Activated B cell treated with CpG ODN at 0.5 μM for 24 hours (primary cell): ENCODE measurements around the gene BST2. TPM values are rescaled to one million over a fixed set of nuclear protein-coding genes. Genes with fewer than 3 reads are reported as not detected.
"Not testable (repeated sequence)": the region's sequence is repeated elsewhere in the genome, so short reads cannot be mapped to it uniquely, and the experiment has no call there.

Experiments used
- ATAC-seq: fragments of 200-7000 bp; cut with Tn5 transposase; one replicate; pipeline ENCODE4 v1.10.0; 2021; ENCODE audit warnings: low read depth, mild to moderate bottlenecking, moderate library complexity
- CTCF ChIA-PET: fragments of 350-600 bp; sonication (Branson Sonifier 250); formaldehyde crosslinking; loops from one replicate; lab custom pipeline; 2021; ENCODE audit warnings: antibody characterized with exemption; lab: Charles Lee
- POLR2A ChIA-PET: fragments of 350-600 bp; sonication (Branson Sonifier 250); formaldehyde crosslinking; loops from one replicate; lab custom pipeline; 2021; ENCODE audit warnings: antibody characterized with exemption; lab: Charles Lee
- DNase-seq: peaks from one replicate; pipeline ENCODE4 v3.0.0; 2022
- H3K27ac Mint-ChIP-seq: one replicate; pipeline ENCODE4 v1.8.0; 2020; ENCODE audit warnings: mixed read lengths
- H3K27me3 Mint-ChIP-seq: one replicate; pipeline ENCODE4 v1.8.0; 2021; ENCODE audit warnings: mixed read lengths
- H3K36me3 Mint-ChIP-seq: one replicate; pipeline ENCODE4 v1.8.0; 2021; ENCODE audit warnings: low read depth, mixed read lengths
- H3K4me1 Mint-ChIP-seq: one replicate; pipeline ENCODE4 v1.8.0; 2021; ENCODE audit warnings: mixed read lengths
- H3K4me3 Mint-ChIP-seq: one replicate; pipeline ENCODE4 v1.8.0; 2020; ENCODE audit warnings: mild to moderate bottlenecking, mixed read lengths
- H3K9me3 Mint-ChIP-seq: one replicate; pipeline ENCODE4 v1.8.0; 2020; ENCODE audit warnings: mixed read lengths
- intact Hi-C: fragments of 100-400 bp; cut with micrococcal nuclease; formaldehyde crosslinking; loops from one replicate; pipeline ENCODE4 v1.15.1; 2024
- total RNA-seq: library from RNA; stranded (reverse); gene quantifications from 2 replicates; pipeline ENCODE4 v1.2.3, GENCODE V29; 2022
- TF ChIP-seq, protein P1 (sequence below): fragments of 200-600 bp; IDR thresholded peaks from one replicate; pipeline ENCODE4 v1.8.0; 2022; ENCODE audit warnings: antibody characterized with exemption, mild to moderate bottlenecking

Gene BST2
- total RNA-seq, 1 donor from 2014 or later, result 121 TPM

DNA sequence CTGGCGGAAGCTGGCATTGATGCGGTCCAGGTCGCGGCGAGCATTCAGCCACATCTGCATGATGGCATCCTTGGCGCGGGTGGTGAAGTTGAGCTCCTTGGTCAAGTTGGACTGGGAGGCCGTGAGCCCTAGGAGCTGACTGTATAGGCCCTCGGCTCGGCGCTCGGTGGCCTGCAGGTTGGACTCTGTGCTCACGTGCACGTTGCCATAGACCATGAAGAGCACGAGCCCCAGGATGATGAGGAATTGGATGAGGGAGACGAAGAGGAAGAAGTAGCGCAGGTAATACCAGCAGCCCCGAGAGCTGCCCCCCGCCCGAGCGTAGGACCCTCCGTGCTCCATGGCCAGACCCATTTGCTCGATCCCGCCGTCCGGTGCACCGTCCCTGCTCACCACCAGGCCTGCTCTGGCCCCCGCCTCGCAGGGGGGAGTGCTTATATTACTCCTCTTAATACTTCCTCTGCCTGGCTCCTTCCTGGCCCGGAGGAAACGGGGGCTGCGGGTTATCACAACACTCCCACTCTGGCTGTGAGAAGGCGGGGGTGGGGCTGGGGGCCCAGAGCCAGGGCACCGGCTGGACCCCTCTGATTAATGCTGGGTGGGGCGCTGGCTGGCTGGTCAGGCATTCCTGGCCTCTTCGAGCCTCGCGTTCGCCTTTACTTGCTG, 28.4 kb downstream of the BST2 start, which contains the start of gene PLVAP:
Gene PLVAP (minus strand): TSS at position 408 of the 666 bp plus-strand sequence. CDS start 54 bp downstream, at position 354.
- no peaks in the 10 kb centered on the region for H3K36me3 Mint-ChIP-seq
- TF ChIP-seq, protein P1, sequence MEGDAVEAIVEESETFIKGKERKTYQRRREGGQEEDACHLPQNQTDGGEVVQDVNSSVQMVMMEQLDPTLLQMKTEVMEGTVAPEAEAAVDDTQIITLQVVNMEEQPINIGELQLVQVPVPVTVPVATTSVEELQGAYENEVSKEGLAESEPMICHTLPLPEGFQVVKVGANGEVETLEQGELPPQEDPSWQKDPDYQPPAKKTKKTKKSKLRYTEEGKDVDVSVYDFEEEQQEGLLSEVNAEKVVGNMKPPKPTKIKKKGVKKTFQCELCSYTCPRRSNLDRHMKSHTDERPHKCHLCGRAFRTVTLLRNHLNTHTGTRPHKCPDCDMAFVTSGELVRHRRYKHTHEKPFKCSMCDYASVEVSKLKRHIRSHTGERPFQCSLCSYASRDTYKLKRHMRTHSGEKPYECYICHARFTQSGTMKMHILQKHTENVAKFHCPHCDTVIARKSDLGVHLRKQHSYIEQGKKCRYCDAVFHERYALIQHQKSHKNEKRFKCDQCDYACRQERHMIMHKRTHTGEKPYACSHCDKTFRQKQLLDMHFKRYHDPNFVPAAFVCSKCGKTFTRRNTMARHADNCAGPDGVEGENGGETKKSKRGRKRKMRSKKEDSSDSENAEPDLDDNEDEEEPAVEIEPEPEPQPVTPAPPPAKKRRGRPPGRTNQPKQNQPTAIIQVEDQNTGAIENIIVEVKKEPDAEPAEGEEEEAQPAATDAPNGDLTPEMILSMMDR, result no peak
- peaks cover 24% of the 10 kb centered on the region for H3K4me1 Mint-ChIP-seq
- intact Hi-C loops, result no loop called here
- H3K9me3 Mint-ChIP-seq, result peaks cover 3% of the 10 kb centered on the region
- peaks cover 20% of the 10 kb centered on the region for H3K27me3 Mint-ChIP-seq
- no peak within 1 kb of the TSS for H3K27ac Mint-ChIP-seq
- ATAC-seq (no peak), DNase-seq (no peak)
- ChIA-PET POLR2A (no interaction called here), CTCF (interaction anchor here (1.1 kb wide), 1 partner anchor 9 kb away, joined by 4 read pairs; no protein-coding TSS in a partner anchor)
- H3K4me3 Mint-ChIP-seq, result no peak within 1 kb of the TSS

DNA sequence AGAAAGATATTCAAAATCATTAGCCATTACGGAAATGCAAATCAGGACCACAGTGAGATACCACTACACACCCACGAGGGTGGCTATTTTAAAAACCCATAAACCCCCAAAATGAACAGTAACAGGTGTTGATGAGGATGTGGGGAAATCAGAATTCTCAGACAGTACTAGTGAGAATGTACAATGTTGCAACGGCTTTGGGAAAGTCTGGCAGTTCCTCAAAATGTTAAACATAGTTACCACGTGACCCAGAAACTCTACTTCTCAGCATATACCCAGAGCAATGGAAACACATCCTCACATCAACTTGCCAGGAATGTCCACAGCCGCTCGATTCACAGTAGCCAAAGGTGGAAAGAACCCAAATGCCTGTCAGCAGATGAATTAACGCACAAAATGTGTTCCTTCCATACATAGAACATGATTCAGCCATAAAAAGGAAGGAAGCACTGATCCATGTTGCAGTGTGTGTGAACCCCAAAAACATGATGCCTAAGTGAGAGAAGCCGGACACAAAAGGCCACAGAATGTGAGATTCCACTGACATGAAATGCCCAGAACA, 35.3 kb downstream of the BST2 start:
- ATAC-seq (peak; percentile 92), DNase-seq (no peak)
- CTCF ChIA-PET, result interaction anchor here (1.0 kb wide), 1 partner anchor 19 kb away, joined by 3 read pairs; no protein-coding TSS in a partner anchor
- Mint-ChIP-seq H3K27me3 (peaks cover 13% of the 10 kb centered on the region), H3K9me3 (peaks cover 2% of the 10 kb centered on the region), H3K27ac (peak overlapping the region; percentile 65), H3K4me1 (peaks cover 21% of the 10 kb centered on the region), H3K36me3 (no peaks in the 10 kb centered on the region), H3K4me3 (peak overlapping the region; percentile 36)
- intact Hi-C loops, result no loop called here
- POLR2A ChIA-PET, result interaction anchor here (0.6 to 0.7 kb wide), 2 partner anchors 23 to 1046 kb away, joined by 3 to 7 read pairs; no protein-coding TSS in a partner anchor
- TF ChIP-seq, protein P1, result no peak

DNA sequence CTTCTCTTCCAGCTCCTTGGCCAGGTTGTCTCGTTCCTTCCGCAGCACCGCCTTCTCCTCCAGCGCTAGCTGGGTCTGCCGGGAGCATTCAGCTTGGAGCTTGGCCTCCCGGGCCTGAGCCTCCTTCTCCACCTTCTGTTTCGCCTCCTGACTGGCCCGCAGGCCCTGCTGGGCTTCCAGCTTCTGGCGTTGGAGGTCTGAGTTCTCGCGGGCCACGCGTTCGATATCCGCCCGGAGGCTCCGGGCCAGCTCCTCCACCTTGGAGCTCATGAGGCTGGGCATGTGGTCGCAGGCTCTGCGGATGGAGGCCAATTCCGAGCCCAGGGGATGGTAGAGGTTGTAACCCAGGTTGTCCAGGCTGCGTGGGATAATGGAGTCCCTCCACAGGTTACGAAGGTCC, 40.1 kb downstream of the BST2 start:
- intact Hi-C loops, result no loop called here
- ATAC-seq (no peak), DNase-seq (no peak)
- POLR2A ChIA-PET, result interaction anchor here (1.6 kb wide), 1 partner anchor 10 kb away, joined by 3 read pairs; no protein-coding TSS in a partner anchor
- Mint-ChIP-seq H3K4me1 (peaks cover 15% of the 10 kb centered on the region), H3K36me3 (no peaks in the 10 kb centered on the region), H3K27ac (no peak overlapping the region), H3K27me3 (peaks cover 25% of the 10 kb centered on the region), H3K9me3 (peaks cover 2% of the 10 kb centered on the region), H3K4me3 (no peak overlapping the region)
- CTCF ChIA-PET, result interaction anchor here (0.8 to 1.1 kb wide), 2 partner anchors 21 to 23 kb away, joined by 3 read pairs; no protein-coding TSS in a partner anchor
- TF ChIP-seq, protein P1, result no peak

DNA sequence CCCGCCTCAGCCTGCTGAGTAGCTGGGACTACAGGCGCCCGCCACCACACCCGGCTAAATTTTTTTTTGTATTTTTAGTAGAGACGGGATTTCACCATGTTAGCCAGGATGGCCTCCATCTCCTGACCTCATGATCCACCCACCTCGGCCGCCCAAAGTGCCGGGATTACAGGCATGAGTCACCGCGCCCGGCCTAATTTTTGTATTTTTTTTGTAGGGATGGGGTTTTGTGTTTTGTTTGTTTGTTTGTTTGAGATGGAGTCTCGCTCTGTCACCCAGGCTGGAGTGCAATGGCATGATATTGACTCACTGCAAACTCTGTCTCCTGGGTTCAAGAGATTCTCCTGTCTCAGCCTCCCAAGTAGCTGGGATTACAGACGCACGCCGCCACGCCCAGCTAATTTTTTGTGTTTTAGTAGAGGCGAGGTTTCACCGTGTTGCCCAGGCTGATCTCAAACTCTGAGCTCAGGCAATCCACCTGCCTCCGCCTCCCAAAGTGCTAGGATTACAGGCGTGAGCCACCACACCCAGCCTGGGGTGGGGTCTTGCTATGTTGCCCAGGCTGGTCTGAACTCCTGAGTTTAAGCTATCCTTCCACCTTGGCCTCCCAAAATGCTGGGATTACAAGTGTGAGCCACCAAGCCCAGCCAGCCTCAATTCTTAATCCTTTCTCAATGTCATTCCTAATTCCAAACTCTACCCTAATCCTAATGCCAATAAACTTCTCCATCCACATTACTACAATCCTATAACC, 41.4 kb downstream of the BST2 start:
- intact Hi-C loops, POLR2A ChIA-PET, CTCF ChIA-PET, H3K9me3 Mint-ChIP-seq, DNase-seq, H3K4me3 Mint-ChIP-seq, H3K36me3 Mint-ChIP-seq, H3K4me1 Mint-ChIP-seq, H3K27ac Mint-ChIP-seq, ATAC-seq: not testable (repeated sequence)
- H3K27me3 Mint-ChIP-seq, result peaks cover 29% of the 10 kb centered on the region

DNA sequence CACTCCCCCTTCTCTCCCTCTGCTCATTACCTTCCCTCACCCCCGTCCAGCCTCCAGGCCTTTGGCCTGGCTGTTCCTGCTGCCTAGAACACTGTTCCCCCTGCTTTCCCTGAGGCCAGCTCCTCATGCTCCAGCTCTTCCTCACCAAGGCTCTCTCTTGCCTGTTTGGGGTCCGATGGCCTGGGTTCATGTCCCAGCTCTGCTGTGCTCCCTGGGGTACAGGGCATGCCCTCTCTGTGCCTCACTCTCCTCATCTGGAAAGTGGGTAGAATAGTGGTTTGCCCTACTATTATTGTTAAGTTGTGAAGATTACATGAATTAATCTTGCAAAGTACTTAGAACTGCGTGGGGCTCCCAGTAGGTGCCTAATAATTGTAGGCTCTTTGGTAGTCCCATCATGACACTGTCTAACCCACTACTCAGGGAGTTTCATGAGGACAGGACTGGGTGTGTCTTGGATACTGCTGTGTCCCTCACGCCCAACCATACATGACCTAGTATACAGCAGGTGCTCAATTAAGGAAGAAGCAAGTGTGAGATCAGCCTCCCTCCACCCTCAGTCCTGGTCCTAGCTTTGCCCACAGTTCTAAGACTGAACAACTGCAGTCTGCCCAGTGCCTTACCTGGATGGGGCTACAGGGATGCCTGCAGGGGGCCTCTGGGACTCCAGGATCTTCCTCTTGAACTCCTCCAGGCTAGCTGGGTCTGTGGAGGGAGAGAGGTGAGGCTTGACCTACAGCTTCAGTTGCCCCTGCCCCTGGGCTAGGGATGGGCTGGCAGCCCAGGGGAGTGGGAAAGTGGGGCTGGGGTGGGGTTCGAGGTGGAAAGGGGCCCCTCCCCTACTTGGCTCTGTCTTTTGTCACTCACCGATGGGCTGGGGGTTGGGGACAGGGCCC, 45.3 kb downstream of the BST2 start:
- H3K36me3 Mint-ChIP-seq, result no peaks in the 10 kb centered on the region
- peaks cover 19% of the 10 kb centered on the region for H3K27me3 Mint-ChIP-seq
- no peaks in the 10 kb centered on the region for H3K9me3 Mint-ChIP-seq
- POLR2A ChIA-PET, result interaction anchor here (0.6 kb wide), 1 partner anchor 43 kb away, joined by 3 read pairs; no protein-coding TSS in a partner anchor
- CTCF ChIA-PET, result no interaction called here
- H3K4me1 Mint-ChIP-seq, result no peaks in the 10 kb centered on the region
- intact Hi-C loops, result no loop called here
- H3K27ac Mint-ChIP-seq, result no peak overlapping the region
- TF ChIP-seq, protein P1, result no peak
- DNase-seq, result no peak
- ATAC-seq, result no peak
- no peak overlapping the region for H3K4me3 Mint-ChIP-seq
